Liver (tissue), 3 donors: ENCODE results near the gene BMX.

Experiments
- ATF3 ChIP-seq: IDR thresholded peaks from 2 replicates; pipeline ENCODE4 v1.6.1; 2016; ENCODE audit warnings: antibody characterized with exemption
- CTCF ChIP-seq: fragments of 150-350 bp; IDR thresholded peaks from 2 replicates; pipeline ENCODE4 v1.5.1; 2017; ENCODE audit warnings: improper control_type of control experiment, low read depth, low read length; ENCODE audit not compliant: missing input control
- GABPA ChIP-seq, 2 donors: IDR thresholded peaks in 1 of 2; conservative IDR thresholded peaks in 1 of 2; 2 replicates each; pipeline ENCODE4 v1.6.1; 2016; ENCODE audit warnings: antibody characterized with exemption in 2 of 2, mild to moderate bottlenecking in 1 of 2, moderate library complexity in 1 of 2
- JUND ChIP-seq, 2 donors: IDR thresholded peaks; 2 replicates each; pipeline ENCODE4 v1.6.1; 2016; ENCODE audit warnings: antibody characterized with exemption in 2 of 2
- MAX ChIP-seq: IDR thresholded peaks from 2 replicates; pipeline ENCODE4 v1.6.1; 2016; ENCODE audit warnings: antibody characterized with exemption
- RAD21 ChIP-seq, 2 donors: IDR thresholded peaks; 2 replicates each; pipeline ENCODE4 v1.6.1; 2016; ENCODE audit warnings: antibody characterized with exemption in 2 of 2, mild to moderate bottlenecking in 2 of 2
- RXRA ChIP-seq, 2 donors: IDR thresholded peaks; 2 replicates each; pipeline ENCODE4 v1.6.1; 2017 to 2018; ENCODE audit warnings: antibody characterized with exemption in 2 of 2, mild to moderate bottlenecking in 1 of 2
- TAF1 ChIP-seq: conservative IDR thresholded peaks from 2 replicates; pipeline ENCODE4 v1.6.1; 2016; ENCODE audit warnings: antibody characterized with exemption, mild to moderate bottlenecking
- YY1 ChIP-seq: IDR thresholded peaks from 2 replicates; pipeline ENCODE4 v1.6.1; 2016; ENCODE audit warnings: antibody characterized with exemption, mild to moderate bottlenecking
- ZBTB33 ChIP-seq: IDR thresholded peaks from 2 replicates; pipeline ENCODE4 v1.6.1; 2016; ENCODE audit warnings: antibody characterized with exemption
- donor health status: healthy.
- donor health status: healthy.

- TF ChIP-seq CTCF (no peak), TAF1 (no peak), RAD21 (IDR thresholded peaks at IDR 0.05) (no peak), ZBTB33 (no peak), RXRA (IDR thresholded peaks at IDR 0.05) (no peak), ATF3 (no peak), GABPA (IDR thresholded peaks at IDR 0.05 in 1 of 2, conservative IDR thresholded peaks at IDR 0.05 in 1 of 2) (no peak), MAX (no peak), YY1 (no peak), JUND (IDR thresholded peaks at IDR 0.05) (no peak)
Measured at GRCh38 chrX:15559227-15559626, 58.6 kb downstream of the BMX start.
